DMS79 (cell line): ENCODE measurements around the gene POLR1A.

Source experiments
- DNase-seq: peaks from one replicate; lab custom pipeline; 2025; lab: John Stamatoyannopoulos, UW

POLR1A gene

DNA sequence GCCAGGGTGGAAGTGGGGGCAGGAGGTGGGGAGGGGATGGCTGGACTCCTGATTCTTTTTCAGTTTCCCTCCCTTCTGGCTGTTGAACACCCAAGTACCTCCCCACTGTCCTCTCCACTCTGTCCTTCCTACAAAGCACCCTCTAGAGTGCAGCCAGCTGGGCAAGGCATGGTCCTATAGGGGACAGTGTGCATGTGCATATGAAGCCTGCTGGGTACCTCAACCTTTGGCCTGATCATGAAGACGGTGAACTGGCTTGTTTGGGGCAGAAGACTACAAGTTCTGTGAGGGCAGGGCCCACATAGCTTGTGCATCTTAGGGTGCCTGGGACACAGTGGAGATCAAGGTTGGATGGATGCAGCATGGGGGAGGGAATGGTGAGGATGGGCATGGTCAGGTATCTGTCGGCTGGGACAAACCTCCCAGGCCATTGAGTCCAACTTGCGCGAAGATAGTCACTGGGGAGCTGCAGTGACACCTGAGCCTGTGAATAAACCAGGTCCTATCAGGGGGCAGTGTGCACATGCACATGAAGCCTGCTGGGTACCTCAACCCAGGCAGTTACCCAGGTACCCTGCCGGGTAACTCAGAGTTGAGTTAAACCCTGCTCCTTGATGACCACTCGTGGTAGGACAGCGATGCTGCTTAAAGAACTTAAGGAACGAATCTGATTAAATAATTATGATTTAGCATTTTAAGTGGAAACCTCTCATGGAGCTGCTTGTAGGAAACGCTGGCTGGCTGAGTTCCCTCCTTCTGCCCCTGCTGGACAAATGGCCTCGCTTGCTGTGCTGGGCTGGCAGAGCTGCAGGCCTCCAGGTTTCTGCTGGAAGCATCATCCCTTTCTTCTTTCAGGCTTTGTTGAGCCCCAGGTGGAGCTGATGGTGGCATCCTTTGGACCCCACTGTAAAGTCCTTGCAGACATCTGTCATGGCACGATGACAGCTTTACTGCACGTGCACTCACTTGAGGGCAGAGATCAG, 84.0 kb downstream of the POLR1A start:
- no peak for DNase-seq

DNA sequence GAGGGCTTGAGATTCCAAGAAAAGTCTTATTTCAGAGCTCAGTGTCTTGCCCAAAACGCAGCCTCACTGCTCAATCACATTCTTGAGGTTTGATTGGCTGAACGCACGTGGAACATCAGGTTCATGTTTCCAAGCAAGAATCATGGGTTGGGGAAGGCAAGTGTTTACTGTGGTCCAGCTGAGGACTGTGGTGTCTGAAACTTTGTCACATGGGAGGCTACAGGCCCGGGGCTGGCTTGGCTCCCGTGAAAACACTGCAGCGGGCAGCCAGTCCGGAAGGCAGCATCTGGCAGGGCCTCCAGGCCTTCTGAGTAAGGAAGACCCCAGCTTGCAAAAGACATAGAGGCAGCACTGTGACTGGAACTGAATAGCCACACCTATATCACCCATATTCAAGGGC, 84.7 kb downstream of the POLR1A start:
- DNase-seq: no peak

DNA sequence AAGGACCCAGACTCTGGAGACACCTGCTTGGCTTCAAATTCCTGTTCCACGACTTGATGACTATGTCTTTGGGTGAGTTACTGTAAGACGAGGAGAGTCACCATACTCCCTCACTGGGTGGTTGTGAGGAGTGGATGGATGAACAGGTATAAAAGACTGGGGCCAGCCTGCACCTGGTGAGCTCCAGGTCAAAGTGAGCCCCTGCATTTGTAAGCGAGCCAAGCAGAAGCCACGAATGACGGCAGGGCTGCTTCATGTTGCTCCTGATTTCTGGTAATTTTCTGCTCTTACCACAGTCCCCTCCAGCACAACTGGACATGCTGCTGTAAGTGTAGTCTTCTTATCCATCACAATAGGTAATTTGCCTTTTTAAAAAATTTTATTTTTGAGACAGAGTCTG, 86.6 kb downstream of the POLR1A start:
- DNase-seq: no peak

DNA sequence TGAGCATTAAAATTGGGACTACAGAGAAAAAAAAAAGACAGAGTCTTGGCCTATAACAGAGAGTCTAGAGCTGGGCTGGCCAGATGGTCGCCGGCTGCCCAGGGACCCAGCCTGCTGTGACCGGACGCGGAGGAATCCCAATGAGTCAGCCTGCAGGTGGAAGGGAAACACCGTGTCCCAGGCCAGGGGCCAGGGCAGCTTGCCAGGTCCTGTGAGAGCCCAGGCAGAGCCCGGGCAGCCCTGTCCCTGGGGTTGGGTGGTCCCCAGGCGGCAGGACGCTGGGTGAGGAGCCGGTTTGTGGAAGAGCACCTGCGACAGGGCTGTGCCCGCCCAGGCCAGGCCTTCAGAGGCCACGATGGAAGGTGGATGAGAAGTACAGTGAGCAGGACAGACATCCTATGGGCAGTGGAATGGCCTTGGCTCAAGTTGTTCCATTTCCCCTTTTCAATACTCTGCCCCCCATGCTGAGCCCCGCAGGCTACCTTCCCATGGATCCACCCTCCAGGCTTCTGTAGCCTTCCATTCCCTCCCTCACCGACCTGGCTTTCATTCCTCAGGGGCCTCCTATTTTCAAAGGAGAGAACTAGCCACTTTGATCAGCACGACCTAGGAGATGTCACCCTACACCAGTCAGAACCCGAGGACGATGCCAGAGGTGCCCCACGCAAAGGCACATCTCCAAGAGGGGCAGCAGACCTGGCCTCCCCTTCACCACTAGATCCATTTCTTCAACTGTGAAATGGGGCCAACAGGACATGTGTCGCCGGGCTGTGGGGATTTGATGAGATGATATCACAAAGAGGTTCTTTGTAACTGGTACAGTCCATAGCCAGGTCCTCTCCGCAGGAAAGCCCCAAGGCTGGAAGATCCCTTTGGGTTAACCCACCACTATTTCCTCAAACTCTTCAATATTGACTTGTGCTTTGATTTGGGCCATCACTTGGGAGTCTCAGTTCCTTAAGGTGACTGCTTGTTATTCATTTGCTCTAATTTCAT, 87.5 kb downstream of the POLR1A start:
- no peak for DNase-seq

DNA sequence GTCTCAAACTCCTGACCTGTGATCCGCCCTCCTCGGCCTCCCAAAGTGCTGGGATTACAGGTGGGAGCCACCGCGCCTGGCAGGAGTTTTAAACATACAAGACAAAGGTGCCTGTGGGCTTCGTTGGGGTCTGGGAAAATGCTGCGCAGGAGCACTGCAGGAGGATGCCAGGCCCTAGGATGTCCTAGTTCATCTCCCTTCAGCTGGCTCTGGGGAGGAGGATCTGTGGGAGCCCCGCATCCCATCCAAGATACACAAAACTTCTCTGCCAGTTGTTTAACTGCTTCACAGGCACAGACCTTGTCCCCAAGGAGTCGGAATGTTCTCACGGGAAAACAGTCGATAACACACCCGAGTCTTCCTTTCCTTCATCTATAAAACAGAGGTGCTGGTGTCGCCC, 89.1 kb downstream of the POLR1A start:
- no peak for DNase-seq

DNA sequence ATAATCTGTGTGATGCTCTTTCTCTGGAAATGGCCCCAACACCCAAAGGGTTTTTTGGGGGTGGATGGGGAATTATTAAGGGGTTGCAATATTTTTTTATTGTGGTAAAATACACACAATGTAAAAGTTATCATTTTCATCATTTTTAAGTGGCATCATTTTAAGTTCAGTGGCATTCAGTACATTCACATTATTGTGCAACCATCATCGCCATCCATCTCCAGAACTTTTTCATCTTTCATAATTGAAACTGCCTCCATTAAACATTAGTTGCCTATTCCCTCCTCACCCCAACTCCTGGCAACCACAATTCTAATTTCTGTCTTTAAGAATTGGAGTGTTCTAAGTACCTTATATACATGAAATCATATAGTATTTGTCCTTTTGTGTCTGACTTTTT, 90.0 kb downstream of the POLR1A start:
- DNase-seq: no peak

DNA sequence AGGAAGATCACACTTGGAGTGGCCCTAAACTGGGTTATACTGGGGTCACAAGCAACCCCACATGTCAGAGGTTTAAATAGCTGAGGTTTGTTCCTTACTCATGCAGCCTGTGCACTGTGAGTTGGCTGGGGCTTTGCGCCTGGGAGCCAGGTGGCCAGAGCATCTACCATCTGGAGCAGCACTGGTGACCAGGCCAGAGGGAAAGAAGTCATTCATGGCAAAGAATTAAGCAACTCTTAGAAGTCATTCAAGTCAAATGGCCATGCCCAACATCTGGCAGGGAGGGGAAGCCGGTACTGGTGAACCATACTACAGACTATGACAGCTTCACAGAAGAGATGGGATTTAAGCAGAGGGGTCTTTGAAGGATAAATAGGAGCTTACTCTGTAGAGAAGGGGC, 90.7 kb downstream of the POLR1A start:
- no peak for DNase-seq

DNA sequence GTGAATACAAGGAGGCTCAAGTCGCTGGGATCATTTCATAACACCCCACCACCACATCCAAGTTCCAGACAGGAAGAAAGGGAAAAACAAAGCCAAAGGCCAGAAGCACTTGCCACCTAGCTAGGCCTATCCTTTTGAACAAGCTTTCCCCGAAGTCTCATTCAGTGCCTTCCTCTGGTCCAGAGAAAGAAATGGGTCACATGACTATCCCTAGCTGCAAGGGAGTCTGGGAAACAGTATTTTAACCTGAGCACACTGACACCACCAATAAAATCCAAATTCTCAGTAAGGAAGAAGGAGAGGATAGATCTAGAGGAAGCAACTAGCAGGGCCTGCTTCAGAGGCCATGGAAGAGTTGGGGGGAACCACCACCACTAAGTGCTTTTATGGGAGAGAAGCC, 91.2 kb downstream of the POLR1A start:
- no peak for DNase-seq

DNA sequence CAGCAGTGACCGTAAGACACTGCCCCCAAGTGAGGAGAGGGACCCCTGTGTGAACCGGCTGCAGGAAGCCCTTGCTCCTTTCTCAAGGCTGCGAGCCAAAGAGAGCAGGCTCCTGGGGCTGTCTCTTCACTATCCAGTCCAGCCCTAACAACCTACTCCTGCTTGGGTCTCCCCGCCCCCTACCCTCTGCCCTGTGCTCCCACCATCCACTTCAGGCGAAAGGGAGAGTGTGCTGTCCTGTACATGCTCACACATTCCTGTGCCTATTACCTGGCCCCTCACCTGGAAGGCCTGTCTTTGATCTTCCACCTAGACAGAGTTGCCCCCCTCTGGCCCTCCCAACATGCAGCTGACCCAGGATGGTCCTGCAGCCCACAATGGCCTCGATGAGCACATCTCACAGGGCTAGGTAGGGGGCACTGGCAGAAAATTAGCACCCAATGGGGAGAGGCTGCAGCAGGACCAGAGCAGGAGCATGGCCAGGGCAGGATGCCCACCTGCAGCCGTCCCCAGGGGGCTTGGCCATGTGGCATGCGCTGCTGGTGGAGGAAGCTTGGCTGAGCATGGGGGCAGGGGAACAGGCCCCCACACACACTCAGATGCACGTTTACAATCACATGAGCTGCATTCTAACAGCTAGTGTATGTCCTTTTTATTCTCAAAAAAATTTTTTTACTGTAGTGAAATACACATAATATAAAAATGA, 93.5 kb downstream of the POLR1A start:
- no peak for DNase-seq

DNA sequence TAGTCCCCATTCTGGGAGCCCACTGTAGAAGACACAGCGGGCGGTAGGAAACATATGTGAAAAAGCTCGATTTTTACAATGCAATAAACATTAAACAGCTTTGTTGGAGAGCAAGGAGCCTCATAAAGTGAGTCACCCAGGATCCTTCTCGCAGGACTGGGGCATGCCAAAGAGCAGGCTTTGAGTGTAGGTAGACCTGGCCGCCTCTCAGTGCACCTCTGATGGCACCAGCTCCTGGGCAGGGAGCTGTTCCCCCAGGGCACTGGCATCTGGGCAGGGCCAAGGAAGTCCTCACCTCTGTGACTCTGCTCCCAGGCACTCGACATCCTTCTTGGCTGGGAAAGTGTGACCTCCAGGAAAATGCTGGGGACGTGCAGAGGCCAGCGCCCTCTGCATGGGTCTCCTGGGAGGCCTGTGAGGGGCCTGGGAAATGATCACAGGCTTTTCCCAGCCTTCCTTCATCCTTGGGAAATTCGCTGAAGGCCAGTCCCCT, 94.2 kb downstream of the POLR1A start:
- no peak for DNase-seq

DNA sequence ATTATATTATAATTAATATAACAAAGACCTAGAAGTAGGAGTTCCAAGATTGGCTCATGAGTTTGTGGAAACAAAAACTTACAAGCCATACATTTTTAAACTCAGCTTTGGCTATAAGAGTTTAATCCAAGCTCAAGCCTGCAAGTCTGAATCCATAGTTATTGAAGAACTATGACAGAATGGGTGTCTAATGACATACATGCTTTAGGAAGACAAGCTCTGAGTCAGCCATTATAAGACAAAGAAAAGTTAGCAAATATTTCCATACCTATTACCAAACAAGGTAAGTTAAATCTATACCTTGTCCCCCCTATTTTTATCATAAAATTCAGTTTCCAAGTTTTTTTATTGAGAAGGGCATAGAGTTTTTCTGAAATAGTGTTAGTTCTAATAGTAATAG, 95.6 kb downstream of the POLR1A start:
- no peak for DNase-seq

DNA sequence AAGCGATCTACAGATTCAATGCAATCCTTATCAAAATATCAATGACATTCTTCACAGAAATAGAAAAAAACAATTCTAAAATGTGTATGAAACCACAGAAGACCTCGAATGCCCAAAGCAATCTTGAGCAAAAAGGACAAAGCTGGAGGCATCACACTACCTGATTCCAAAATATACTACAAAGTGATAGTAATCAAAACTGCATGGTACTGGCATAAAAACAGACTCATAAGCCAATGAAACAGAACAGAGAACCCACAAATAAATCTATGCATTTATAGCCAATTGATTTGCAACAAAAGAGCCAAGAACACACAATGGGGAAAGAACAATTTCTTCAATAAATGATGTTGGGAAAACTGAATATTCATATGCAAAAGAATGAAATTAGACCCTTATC, 99.2 kb downstream of the POLR1A start:
- no peak for DNase-seq

DNA sequence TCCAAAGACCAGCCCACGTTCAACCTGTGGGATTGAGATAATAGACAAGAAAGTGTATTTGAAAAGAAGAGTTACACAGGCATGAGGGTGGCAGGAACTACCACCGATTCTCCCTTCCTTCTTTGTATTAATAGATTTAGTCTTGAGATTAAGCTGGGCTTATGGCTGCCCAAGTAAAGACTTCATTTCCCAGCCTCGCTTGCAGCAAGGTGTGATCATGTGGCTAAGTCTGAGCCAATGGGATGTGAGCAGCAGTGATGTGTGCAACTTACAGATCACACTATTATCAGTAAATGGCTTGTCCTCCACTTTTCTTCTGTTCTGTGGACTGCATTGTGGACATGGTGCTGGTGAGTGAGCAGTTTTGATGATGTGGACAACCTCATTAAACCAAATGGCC, 101.7 kb downstream of the POLR1A start:
- no peak for DNase-seq

DNA sequence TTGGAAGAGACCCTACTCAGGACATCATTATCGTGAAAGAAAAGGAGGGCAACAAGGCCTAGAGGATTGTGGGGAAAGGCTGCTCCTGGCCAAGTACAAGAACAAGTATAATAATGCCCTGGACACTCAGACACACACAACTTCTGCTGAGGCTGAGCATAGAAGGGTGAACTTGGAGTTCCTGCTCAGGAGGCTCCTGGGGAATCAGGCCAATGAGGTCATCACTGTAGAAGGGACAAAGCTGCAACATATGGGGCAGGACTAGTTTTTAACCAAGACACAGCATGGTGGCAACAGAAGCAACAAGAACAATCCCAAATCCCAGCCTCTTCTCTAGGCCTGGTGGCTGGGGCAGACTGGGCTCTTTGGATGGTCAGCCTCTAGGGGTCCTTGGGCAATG, 102.6 kb downstream of the POLR1A start:
- no peak for DNase-seq

DNA sequence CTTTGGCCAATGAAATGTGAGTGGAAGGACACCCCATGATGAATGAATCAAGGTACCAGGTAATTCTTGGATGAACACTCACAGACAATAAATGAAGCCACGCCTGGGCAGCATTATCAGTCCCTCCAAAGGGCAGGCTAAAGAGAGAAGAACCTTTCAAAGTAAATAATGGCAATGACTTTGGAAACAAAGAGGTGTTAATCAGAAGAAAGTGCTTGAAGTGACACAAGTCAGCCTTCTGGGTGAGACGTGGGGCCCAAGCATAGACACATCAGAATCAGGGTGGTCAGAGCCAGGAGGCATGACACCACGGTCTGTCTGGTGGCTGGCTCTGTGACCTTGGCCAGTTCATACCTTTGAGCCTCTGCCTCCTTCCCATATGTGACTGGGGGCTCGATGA, 103.3 kb downstream of the POLR1A start:
- no peak for DNase-seq

DNA sequence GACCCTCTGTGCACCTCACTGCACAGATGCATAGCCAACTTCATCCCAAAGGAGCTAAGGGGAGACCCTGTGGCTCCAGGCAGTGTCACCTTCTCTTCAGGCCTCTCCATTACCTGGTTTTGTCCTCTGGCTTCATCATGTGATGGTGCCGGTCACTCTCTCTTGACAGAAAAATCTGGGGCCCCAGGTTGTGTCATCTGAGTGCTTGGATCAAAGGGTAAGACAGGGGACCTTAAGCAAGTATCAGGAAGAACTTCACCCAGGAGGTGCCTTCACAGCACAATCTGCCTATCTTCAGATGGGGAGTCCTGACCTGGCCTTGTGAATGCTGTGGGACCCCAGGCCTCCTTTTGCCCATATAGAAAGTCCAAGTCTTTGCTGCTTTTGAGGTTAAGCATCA, 104.4 kb downstream of the POLR1A start:
- DNase-seq: no peak

DNA sequence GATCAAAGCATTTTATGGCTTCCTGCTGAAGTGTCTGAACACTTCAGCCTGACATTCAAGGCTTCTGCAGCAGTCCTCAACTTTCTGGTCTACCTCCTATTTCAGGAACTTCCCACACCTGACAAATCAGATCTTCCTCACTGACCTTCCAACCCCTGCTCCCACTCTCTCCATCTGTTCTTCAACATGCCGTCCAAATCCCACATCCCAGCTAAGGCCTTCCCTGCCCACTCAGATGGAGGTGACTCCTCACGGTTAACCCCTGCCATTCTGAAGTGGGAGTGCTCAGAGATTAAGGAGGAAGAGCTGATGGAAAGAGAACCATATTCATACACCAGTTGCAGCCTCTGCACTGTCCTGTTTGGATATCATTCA, 104.8 kb downstream of the POLR1A start:
- DNase-seq: no peak

DNA sequence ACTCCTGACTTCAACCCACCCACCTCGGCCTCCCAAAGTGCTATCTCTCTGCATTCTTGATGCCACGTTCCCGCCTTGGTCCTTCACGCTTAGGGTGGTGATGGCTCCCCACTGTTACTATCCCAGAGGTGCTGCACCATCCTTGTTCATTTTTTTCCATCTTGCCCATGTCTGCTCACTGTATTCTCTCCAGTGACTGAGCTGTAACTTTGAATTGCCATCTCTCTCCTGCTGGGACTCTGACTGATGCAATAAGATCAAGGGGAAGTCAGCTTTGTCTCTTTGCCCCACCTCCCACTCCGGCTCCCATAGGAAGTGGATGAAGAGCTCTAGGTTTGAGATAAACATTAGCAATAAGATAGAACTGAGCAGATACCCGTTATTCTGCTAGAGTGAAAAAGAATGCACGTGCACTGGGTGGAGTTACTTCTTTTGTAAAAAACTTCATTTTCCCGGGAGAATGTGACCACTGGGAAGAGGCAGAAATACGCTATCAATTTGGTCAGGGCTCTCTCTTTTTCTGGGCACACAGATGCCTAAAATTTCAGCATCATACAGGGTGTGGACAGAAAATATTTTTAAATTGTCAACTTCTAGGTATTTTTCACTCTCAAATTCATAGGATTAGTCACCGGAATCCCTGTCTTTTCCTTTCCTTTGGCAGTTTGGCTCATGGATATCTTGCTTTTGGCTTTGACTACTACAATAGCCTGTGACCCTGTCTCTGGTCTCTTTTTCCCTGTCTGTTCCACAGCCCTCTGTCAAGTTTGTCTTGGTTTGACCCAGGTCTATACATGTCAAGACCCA, 105.4 kb downstream of the POLR1A start:
- DNase-seq: no peak

DNA sequence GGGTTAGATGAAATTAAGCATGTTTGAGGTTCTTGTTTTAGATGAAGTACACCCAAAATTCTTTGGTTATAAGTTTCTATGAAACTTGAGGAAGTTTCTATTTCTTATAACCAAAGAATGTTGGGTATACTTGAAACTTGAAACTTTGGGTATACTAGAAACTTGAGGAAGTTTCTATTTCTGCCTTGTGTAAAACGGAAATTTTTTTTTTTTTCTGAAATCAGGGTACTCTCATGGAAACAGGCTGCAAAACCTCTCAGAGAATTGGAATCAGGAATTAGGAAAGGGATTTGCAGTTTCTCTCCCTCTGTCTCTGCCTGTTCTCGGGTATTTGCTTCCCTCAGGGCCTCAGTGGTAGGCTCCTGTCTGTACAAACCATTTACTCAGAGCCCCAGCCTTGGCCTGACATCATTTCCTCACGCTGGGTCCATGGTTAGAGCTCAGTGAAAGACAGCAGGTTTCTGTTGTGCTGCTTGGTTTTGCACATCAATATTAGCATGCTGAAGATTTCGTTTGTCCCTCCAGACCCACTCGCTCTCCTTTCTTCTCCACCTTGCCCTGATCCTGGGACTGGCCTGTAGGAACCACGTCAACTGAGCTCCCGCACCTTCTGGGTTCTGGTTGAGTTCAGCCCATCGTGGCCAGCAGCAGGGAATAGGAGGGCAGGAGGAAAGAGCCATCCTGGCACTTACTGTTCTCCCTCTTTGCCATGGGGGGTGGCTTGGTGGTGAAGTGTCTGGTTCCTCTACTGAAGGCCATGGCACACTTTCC, 106.4 kb downstream of the POLR1A start:
- no peak for DNase-seq
